ENCODE results near the gene GRIN3B.

- TF ChIP-seq CTCF (IDR thresholded peaks at IDR 0.05; ENCODE audit: low read depth, low read length, poor library complexity, severe bottlenecking) (no peak), EZH2phosphoT487 (IDR thresholded peaks at IDR 0.05; ENCODE audit: borderline replicate concordance, low read length) (no peak)
These were observed 6.8 kb upstream of the GRIN3B start for GRCh38 chr19:993361-993830.

All from DOHH2 (cell line).